GM12878 (cell line): ENCODE results near the gene SH3D19. TPM values are rescaled to one million over a fixed set of nuclear protein-coding genes. Genes with fewer than 3 reads are reported as not detected.

Experiments used
- ATAC-seq: fragments of 200-7000 bp; cut with Tn5 transposase; 3 replicates; pipeline ENCODE4 v1.9.1; 2020; ENCODE audit warnings: mild to moderate bottlenecking, moderate library complexity
- BruUV-seq: library from RNA; stranded (reverse); fragments of 400-500 nt; replicated peaks from 2 replicates; lab custom pipeline; 2021; lab: Mats Ljungman, UMichigan
- CTCF ChIA-PET: fragments of 300-600 bp; sonication (Branson Sonifier 250); formaldehyde crosslinking; extraction: SDS; loops from one replicate; lab custom pipeline; 2021; ENCODE audit warnings: inconsistent platforms; lab: Yijun Ruan, JAX
- POLR2A ChIA-PET: fragments of 350-600 bp; formaldehyde crosslinking; extraction: SDS; loops from one replicate; lab custom pipeline; 2021; ENCODE audit warnings: inconsistent platforms; lab: Charles Lee
- RAD21 ChIA-PET: fragments of 300-600 bp; sonication (Branson Sonifier 250); formaldehyde crosslinking; loops from one replicate; lab custom pipeline; 2023; ENCODE audit warnings: antibody characterized with exemption; ENCODE audit not compliant: unreplicated experiment; lab: Charles Lee
- SMC1A ChIA-PET: fragments of 300-600 bp; sonication (Branson Sonifier 250); formaldehyde crosslinking; loops from one replicate; lab custom pipeline; 2023; ENCODE audit not compliant: unreplicated experiment, uncharacterized antibody; lab: Charles Lee
- DNase-seq: peaks from one replicate; pipeline ENCODE4 v3.0.0-alpha.2; 2011; ENCODE audit warnings: low read depth, low spot score
- FAIRE-seq: peaks from 3 replicates; lab custom pipeline; 2011; peaks lifted over from hg19 to GRCh38; lab: Jason Lieb, UNC
- H2AFZ ChIP-seq: 2 replicates; pipeline ENCODE4 v1.6.0; 2011; ENCODE audit warnings: low read depth, low read length, control low read depth; ENCODE audit not compliant: control insufficient read depth
- H3K27ac ChIP-seq: 2 replicates; pipeline ENCODE4 v1.5.1; 2011; ENCODE audit warnings: control low read depth; ENCODE audit not compliant: control insufficient read depth, insufficient read depth
- H3K27me3 ChIP-seq, 2 experiments: replicated peaks in 1 of 2; 2 replicates each; pipeline versions ENCODE4 v1.6.0 to v1.6.1; 2011; ENCODE audit warnings: low read length in 1 of 2; ENCODE audit not compliant: control insufficient read depth in 2 of 2, insufficient read depth in 2 of 2
- H3K36me3 ChIP-seq, 2 experiments: 2 replicates each; pipeline ENCODE4 v1.5.1; 2011; ENCODE audit warnings: low read length in 1 of 2; ENCODE audit not compliant: control insufficient read depth in 2 of 2, insufficient read depth in 2 of 2
- H3K4me1 ChIP-seq: 2 replicates; pipeline ENCODE4 v1.6.1; 2011; ENCODE audit warnings: mild to moderate bottlenecking, low read length, moderate library complexity, mixed read lengths; ENCODE audit not compliant: control insufficient read depth, insufficient read depth
- H3K4me2 ChIP-seq: 2 replicates; pipeline ENCODE4 v1.6.0; 2011; ENCODE audit warnings: control low read depth; ENCODE audit not compliant: control insufficient read depth, insufficient read depth
- H3K4me3 ChIP-seq: fragments of 200-600 bp; sonication (generic); 2 replicates; pipeline ENCODE4 v1.5.1; 2016
- H3K79me2 ChIP-seq: 2 replicates; pipeline ENCODE4 v1.6.0; 2011; ENCODE audit warnings: low read length; ENCODE audit not compliant: control insufficient read depth, insufficient read depth
- H3K9ac ChIP-seq: 2 replicates; pipeline ENCODE4 v1.8.0; 2011; ENCODE audit warnings: low read length, control low read depth, mixed read lengths; ENCODE audit not compliant: control insufficient read depth, insufficient read depth
- H3K9me3 ChIP-seq: replicated peaks from 3 replicates; pipeline ENCODE4 v1.5.1; 2011; ENCODE audit warnings: mild to moderate bottlenecking, low read length; ENCODE audit not compliant: control insufficient read depth, insufficient read depth
- H4K20me1 ChIP-seq: 2 replicates; pipeline ENCODE4 v1.6.0; 2011; ENCODE audit not compliant: control insufficient read depth, insufficient read depth
- CBX3 ChIP-seq: fragments of 200-600 bp; sonication (generic); IDR thresholded peaks from 2 replicates; pipeline ENCODE4 v1.6.1; 2016; ENCODE audit warnings: low read depth, borderline replicate concordance
- CREM ChIP-seq: IDR thresholded peaks from 2 replicates; pipeline ENCODE4 v1.6.1; 2014; ENCODE audit warnings: antibody characterized with exemption, low read depth
- FOXM1 ChIP-seq: IDR thresholded peaks from 2 replicates; pipeline ENCODE4 v1.6.1; 2012; ENCODE audit warnings: low read depth, mild to moderate bottlenecking, inconsistent platforms, low read length, moderate library complexity
- HCFC1 ChIP-seq: fragments of 150-350 bp; IDR thresholded peaks from 2 replicates; pipeline ENCODE4 v1.6.1; 2014; ENCODE audit warnings: low read length
- KAT2A ChIP-seq: conservative IDR thresholded peaks from 2 replicates; pipeline ENCODE4 v1.6.1; 2011; ENCODE audit warnings: low read depth, low read length; ENCODE audit not compliant: control insufficient read depth
- NFIC ChIP-seq: IDR thresholded peaks from 2 replicates; pipeline ENCODE4 v1.6.1; 2012; ENCODE audit warnings: low read depth, mild to moderate bottlenecking, inconsistent platforms, low read length, moderate library complexity
- POLR2AphosphoS5 ChIP-seq: IDR thresholded peaks from 2 replicates; pipeline ENCODE4 v1.6.1; 2011; ENCODE audit warnings: mild to moderate bottlenecking, low read length, inconsistent platforms
- SIX5 ChIP-seq: IDR thresholded peaks from 2 replicates; pipeline ENCODE4 v1.6.1; 2011; ENCODE audit warnings: mild to moderate bottlenecking, low read depth, low read length, moderate library complexity; ENCODE audit not compliant: severe bottlenecking
- SP1 ChIP-seq: IDR thresholded peaks from one replicate; pipeline ENCODE4 v1.6.1; 2011; ENCODE audit warnings: low read depth, low read length
- SRF ChIP-seq, 2 experiments: IDR thresholded peaks; 2 replicates each; pipeline ENCODE4 v1.6.1; 2011; ENCODE audit warnings: low read depth in 2 of 2, low read length in 2 of 2, mild to moderate bottlenecking in 1 of 2, moderate library complexity in 1 of 2
- SUZ12 ChIP-seq: fragments of 200-600 bp; sonication (generic); IDR thresholded peaks from one replicate; pipeline ENCODE4 v1.6.1; 2018; ENCODE audit warnings: antibody characterized with exemption, mild to moderate bottlenecking; ENCODE audit not compliant: unreplicated experiment
- TCF12 ChIP-seq: IDR thresholded peaks from 2 replicates; pipeline ENCODE4 v1.6.1; 2011; ENCODE audit warnings: low read depth, mild to moderate bottlenecking, low read length
- WGBS: methylation state at CpG from one replicate; pipeline ENCODE4 v1.1.6; 2016; ENCODE audit warnings: low lambda C conversion rate; ENCODE audit not compliant: insufficient replicate concordance, insufficient coverage; ENCODE audit errors: missing lambda C conversion rate; 5-methylcytosine and 5-hydroxymethylcytosine counted together
- in situ Hi-C: fragments of 300-500 bp; cut with MboI; formaldehyde crosslinking; loops from 9 replicates; pipeline ENCODE4 v1.14.3; 2018; ENCODE audit warnings: mixed read lengths
- intact Hi-C: fragments of 100-400 bp; cut with micrococcal nuclease; formaldehyde crosslinking; loops from one replicate; pipeline ENCODE4 v1.14.2; 2022; ENCODE audit not compliant: unreplicated experiment
- polyA plus RNA-seq, 11 experiments: library from polyadenylated mRNA; depleted of rRNA in 4 of 11; unstranded in 6 of 11; stranded (reverse) in 5 of 11; fragments of >200 nt; fragmentation: Nextera tagmentation in 4 of 11; fragmentation: Illumina TruSeq in 1 of 11; extraction: Ambion mirVana in 4 of 11; extraction: Trizol in 1 of 11; gene quantifications; 1 replicate in 1 of 11; 2 replicates in 10 of 11; pipeline versions ENCODE4 v1.2.1 to v1.2.3, GENCODE V29; 2011 to 2016; ENCODE audit warnings: inconsistent platforms in 2 of 11, missing spikeins in 2 of 11, low read depth in 1 of 11
- total RNA-seq, 4 experiments: library from RNA; depleted of rRNA in 3 of 4; stranded (reverse); fragments of >200 nt in 3 of 4; fragmentation: Illumina TruSeq in 1 of 4; extraction: Trizol in 1 of 4; gene quantifications; 2 replicates each; pipeline versions ENCODE4 v1.2.1 to v1.2.3, GENCODE V29; 2013 to 2021
- TF ChIP-seq, protein P1 (sequence below): fragments of 450-650 bp; conservative IDR thresholded peaks from 2 replicates; pipeline ENCODE4 v1.6.1; 2017; ENCODE audit warnings: mild to moderate bottlenecking, moderate library complexity
- TF ChIP-seq, protein P2 (sequence below): fragments of 450-650 bp; formaldehyde crosslinking; IDR thresholded peaks from 2 replicates; pipeline ENCODE4 v1.5.0; 2022; ENCODE audit warnings: mild to moderate bottlenecking, missing genetic modification characterization

SH3D19 gene
- total and polyA plus RNA-seq, 10 of the 15 experiments (the other 5 are each of a cell fraction or from before 2014, with no cell fraction given), result 0.03 to 6.9 (median 0.33) TPM; not detected in 3

DNA sequence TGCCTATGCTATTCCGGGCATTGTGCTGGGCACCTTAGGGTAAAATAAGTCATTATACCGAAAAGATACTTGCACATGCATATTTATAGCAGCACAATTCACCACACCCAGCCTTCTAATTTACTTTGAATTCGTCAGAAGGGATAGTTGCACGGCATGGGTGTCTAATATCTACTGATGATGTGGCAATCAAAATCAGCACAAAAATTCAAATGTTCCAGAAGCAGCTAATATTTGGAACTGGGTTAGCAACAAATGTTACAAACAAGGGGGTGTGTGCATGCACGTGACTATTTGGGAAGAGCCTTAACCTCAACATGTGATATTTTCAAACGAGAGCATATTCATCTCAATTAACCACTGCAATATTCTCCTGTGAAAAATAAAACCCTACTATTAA is 128.2 kb downstream of the SH3D19 start:
- ChIA-PET SMC1A (no interaction called here), RAD21 (no interaction called here)
- Histone ChIP-seq H3K27ac (no peak overlapping the region), H3K4me2 (no peak overlapping the region), H3K4me3 (no peak overlapping the region), H4K20me1 (no peaks in the 10 kb centered on the region)
- ATAC-seq (no peak), DNase-seq (no peak)
- TF ChIP-seq HCFC1 (no peak), SP1 (no peak), CREM (no peak), SRF (IDR thresholded peaks at IDR 0.05; ENCODE audit: low read depth in 2 of 2, low read length in 2 of 2) (no peak), SIX5 (no peak), SUZ12 (no peak), FOXM1 (no peak), CBX3 (no peak), TCF12 (no peak), POLR2AphosphoS5 (no peak), KAT2A (no peak), NFIC (no peak)
- TF ChIP-seq, protein P1, sequence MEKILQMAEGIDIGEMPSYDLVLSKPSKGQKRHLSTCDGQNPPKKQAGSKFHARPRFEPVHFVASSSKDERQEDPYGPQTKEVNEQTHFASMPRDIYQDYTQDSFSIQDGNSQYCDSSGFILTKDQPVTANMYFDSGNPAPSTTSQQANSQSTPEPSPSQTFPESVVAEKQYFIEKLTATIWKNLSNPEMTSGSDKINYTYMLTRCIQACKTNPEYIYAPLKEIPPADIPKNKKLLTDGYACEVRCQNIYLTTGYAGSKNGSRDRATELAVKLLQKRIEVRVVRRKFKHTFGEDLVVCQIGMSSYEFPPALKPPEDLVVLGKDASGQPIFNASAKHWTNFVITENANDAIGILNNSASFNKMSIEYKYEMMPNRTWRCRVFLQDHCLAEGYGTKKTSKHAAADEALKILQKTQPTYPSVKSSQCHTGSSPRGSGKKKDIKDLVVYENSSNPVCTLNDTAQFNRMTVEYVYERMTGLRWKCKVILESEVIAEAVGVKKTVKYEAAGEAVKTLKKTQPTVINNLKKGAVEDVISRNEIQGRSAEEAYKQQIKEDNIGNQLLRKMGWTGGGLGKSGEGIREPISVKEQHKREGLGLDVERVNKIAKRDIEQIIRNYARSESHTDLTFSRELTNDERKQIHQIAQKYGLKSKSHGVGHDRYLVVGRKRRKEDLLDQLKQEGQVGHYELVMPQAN, result no peak
- TF ChIP-seq, protein P2, sequence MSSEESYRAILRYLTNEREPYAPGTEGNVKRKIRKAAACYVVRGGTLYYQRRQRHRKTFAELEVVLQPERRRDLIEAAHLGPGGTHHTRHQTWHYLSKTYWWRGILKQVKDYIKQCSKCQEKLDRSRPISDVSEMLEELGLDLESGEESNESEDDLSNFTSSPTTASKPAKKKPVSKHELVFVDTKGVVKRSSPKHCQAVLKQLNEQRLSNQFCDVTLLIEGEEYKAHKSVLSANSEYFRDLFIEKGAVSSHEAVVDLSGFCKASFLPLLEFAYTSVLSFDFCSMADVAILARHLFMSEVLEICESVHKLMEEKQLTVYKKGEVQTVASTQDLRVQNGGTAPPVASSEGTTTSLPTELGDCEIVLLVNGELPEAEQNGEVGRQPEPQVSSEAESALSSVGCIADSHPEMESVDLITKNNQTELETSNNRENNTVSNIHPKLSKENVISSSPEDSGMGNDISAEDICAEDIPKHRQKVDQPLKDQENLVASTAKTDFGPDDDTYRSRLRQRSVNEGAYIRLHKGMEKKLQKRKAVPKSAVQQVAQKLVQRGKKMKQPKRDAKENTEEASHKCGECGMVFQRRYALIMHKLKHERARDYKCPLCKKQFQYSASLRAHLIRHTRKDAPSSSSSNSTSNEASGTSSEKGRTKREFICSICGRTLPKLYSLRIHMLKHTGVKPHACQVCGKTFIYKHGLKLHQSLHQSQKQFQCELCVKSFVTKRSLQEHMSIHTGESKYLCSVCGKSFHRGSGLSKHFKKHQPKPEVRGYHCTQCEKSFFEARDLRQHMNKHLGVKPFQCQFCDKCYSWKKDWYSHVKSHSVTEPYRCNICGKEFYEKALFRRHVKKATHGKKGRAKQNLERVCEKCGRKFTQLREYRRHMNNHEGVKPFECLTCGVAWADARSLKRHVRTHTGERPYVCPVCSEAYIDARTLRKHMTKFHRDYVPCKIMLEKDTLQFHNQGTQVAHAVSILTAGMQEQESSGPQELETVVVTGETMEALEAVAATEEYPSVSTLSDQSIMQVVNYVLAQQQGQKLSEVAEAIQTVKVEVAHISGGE (CRISPR knock-in tag), result no peak
- TF ChIP-seq, all 136 proteins: peak for 0
- H3K9ac ChIP-seq, result no peak overlapping the region
- H3K4me1 ChIP-seq, result no peaks in the 10 kb centered on the region
- no peak for FAIRE-seq
- CTCF ChIA-PET, result no interaction called here
- H3K79me2 ChIP-seq, result no peaks in the 10 kb centered on the region
- intact Hi-C loops (no loop called here), in situ Hi-C loops (no loop called here)
- no peaks in the 10 kb centered on the region for H3K36me3 ChIP-seq
- no peaks in the 10 kb centered on the region for H3K9me3 ChIP-seq
- no TSS peak for BruUV-seq
- H3K27me3 ChIP-seq, result no peaks in the 10 kb centered on the region
- H2AFZ ChIP-seq, result no peak overlapping the region
- WGBS, result 25% methylated on average over 6 of the region's 6 CpGs
- POLR2A ChIA-PET, result no interaction called here
